Breast epithelium (tissue), 4 donors: ENCODE data around the gene MICU2. TPM values are rescaled to one million over a fixed set of nuclear protein-coding genes. Genes with fewer than 3 reads are reported as not detected.
"Not testable (repeated sequence)": the region's sequence is repeated elsewhere in the genome, so short reads cannot be mapped to it uniquely, and the experiment has no call there.

ENCODE experiments used
- DNase-seq, 2 donors: peaks; one replicate each; pipeline ENCODE4 v3.0.0-alpha.2; 2019; ENCODE audit warnings: low spot score in 2 of 2
- H3K27ac ChIP-seq, 2 donors: fragments of 200-600 bp; sonication (generic) in 1 of 2; one replicate each; pipeline ENCODE4 v1.5.1; 2016 to 2019; ENCODE audit warnings: mild to moderate bottlenecking in 1 of 2
- H3K27me3 ChIP-seq, 2 donors: fragments of 200-600 bp; sonication (generic) in 1 of 2; one replicate each; pipeline versions ENCODE4 v1.5.1 to v1.6.0; 2017 to 2019; ENCODE audit warnings: control low read depth in 1 of 2, mild to moderate bottlenecking in 1 of 2
- H3K36me3 ChIP-seq: fragments of 200-600 bp; one replicate; pipeline ENCODE4 v1.5.1; 2019
- H3K4me1 ChIP-seq, 2 donors: fragments of 200-600 bp; sonication (generic); one replicate each; pipeline ENCODE4 v1.5.1; 2016 to 2019; ENCODE audit warnings: control low read depth in 1 of 2
- H3K4me3 ChIP-seq, 3 donors: fragments of 200-600 bp; sonication (generic); 1 replicate in 2 of 3; 2 replicates in 1 of 3; pipeline ENCODE4 v1.5.1; 2016 to 2019; ENCODE audit warnings: mild to moderate bottlenecking in 3 of 3, moderate library complexity in 2 of 3
- H3K9me3 ChIP-seq, 2 donors: fragments of 200-600 bp; sonication (generic) in 1 of 2; one replicate each; pipeline ENCODE4 v1.5.1; 2016 to 2019; ENCODE audit warnings: control low read depth in 1 of 2
- POLR2A ChIP-seq: fragments of 450-650 bp; IDR thresholded peaks from one replicate; pipeline ENCODE4 v1.6.1; 2016; ENCODE audit warnings: antibody characterized with exemption, mild to moderate bottlenecking, moderate library complexity
- POLR2AphosphoS5 ChIP-seq, 3 donors: sonication (generic); formaldehyde crosslinking; IDR thresholded peaks; one replicate each; pipeline ENCODE4 v1.6.1; 2017; ENCODE audit warnings: antibody characterized with exemption in 3 of 3
- intact Hi-C: fragments of 100-400 bp; cut with DNase I; formaldehyde crosslinking; loops from one replicate; pipeline ENCODE4 v1.15.1; 2023; ENCODE audit warnings: low total_unique reads
- total RNA-seq, 3 donors: library from RNA; depleted of rRNA; stranded (reverse); fragments of >200 nt; gene quantifications; one replicate each; pipeline ENCODE4 v1.1.0, GENCODE V29; 2016
- TF ChIP-seq, protein P1 (sequence below), 3 donors: fragments of 450-650 bp; IDR thresholded peaks; one replicate each; pipeline ENCODE4 v1.5.1; 2016 to 2017; ENCODE audit warnings: antibody characterized with exemption in 3 of 3, mild to moderate bottlenecking in 3 of 3, moderate library complexity in 3 of 3

MICU2 gene
- total RNA-seq, 3 donors from 2014 or later, result 54.1 to 90.9 (median 73.7) TPM

DNA sequence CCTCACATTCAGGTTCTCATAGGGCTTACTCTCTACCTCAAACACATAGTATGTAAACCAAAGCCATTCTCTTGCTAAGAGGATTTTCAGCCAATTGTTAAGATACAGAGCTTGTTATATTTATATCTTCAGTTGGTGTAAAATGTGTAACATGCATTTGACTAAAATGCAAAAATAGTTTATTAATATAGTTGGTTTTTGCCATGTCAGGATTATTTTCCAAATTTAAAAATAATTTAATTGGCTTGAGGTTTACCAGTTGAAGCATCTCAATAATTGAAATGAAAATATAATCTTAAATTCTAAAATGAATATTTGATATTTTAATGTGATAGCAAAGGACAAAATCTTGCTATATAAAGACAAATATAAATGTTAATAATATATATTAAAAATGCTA is 7.2 kb downstream of the MICU2 start:
- TF ChIP-seq, protein P1, sequence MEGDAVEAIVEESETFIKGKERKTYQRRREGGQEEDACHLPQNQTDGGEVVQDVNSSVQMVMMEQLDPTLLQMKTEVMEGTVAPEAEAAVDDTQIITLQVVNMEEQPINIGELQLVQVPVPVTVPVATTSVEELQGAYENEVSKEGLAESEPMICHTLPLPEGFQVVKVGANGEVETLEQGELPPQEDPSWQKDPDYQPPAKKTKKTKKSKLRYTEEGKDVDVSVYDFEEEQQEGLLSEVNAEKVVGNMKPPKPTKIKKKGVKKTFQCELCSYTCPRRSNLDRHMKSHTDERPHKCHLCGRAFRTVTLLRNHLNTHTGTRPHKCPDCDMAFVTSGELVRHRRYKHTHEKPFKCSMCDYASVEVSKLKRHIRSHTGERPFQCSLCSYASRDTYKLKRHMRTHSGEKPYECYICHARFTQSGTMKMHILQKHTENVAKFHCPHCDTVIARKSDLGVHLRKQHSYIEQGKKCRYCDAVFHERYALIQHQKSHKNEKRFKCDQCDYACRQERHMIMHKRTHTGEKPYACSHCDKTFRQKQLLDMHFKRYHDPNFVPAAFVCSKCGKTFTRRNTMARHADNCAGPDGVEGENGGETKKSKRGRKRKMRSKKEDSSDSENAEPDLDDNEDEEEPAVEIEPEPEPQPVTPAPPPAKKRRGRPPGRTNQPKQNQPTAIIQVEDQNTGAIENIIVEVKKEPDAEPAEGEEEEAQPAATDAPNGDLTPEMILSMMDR (IDR thresholded peaks at IDR 0.05), result no peak
- TF ChIP-seq POLR2A (no peak), POLR2AphosphoS5 (IDR thresholded peaks at IDR 0.05) (no peak)
- Histone ChIP-seq H3K27ac (no peak overlapping the region), H3K4me1 (no peaks in the 10 kb centered on the region), H3K4me3 (no peak overlapping the region), H3K27me3 (no peaks in the 10 kb centered on the region), H3K36me3 (no peaks in the 10 kb centered on the region), H3K9me3 (peaks cover 0 to 4% of the 10 kb centered on the region in 2 donors)
- intact Hi-C loops, result no loop called here
- no peak for DNase-seq

DNA sequence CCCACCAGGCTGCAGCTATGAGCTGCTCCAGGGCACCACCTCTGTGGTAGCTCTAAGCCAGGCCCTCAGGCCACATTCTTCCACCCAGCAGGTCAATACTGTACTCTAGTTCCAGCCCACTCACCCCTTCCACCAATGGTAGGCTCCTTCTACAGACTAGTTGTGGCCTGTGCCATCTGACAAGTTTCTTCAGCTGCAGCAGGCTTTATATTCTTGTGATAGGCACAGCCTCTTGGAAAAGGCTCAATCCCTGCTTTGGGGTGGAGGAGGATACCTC is 8.5 kb downstream of the MICU2 start:
- DNase-seq, result no peak
- H3K4me1 ChIP-seq, result no peaks in the 10 kb centered on the region
- intact Hi-C loops, result no loop called here

DNA sequence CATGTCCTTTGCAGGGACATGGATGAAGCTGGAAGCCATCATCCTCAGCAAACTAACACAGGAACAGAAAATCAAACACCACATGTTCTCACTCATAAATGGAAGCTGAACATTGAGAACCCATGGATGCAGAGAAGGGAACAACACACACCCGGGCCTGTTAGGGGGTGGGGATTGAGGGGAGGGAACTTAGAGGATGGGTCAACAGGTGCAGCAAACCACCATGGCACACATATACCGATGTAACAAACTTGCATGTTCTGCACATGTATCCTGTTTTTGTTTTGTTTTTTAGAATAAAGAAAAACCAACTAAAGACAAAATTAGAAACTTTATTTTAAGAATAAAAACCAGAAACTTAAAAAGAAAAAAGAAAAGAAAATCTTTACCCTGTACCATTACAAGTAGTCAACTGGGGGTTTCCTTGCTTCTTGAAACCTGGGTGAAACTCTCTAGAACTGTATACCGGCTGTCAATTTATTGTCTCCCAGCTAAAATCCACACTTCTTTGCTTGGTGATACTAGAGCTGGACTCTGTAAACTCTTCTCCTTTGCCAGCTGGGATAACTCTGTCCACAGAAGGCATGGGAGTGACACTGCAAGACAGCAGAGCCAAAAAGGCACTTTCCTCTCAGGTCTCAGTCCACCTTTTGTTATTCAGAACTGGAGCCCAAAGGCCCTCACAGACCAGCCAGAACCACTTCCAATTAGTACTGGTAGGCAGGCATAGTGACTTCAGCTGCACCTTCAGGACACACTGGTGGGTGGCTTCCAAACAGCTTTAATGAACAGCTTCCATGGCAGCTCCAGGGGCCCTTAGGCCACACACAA is 9.0 kb downstream of the MICU2 start:
- Histone ChIP-seq H3K27me3 (no peaks in the 10 kb centered on the region), H3K9me3 (peaks cover 0 to 4% of the 10 kb centered on the region in 2 donors), H3K36me3 (no peaks in the 10 kb centered on the region), H3K4me1 (no peaks in the 10 kb centered on the region), H3K4me3 (no peak overlapping the region), H3K27ac (no peak overlapping the region)
- no peak for TF ChIP-seq POLR2A
- TF ChIP-seq POLR2AphosphoS5 (IDR thresholded peaks at IDR 0.05), result no peak
- TF ChIP-seq, protein P1 (IDR thresholded peaks at IDR 0.05), result no peak
- intact Hi-C loops, result no loop called here
- no peak for DNase-seq

More for the DNA sequence above, 8.5 kb downstream of the MICU2 start:
- H3K27ac ChIP-seq, result no peak overlapping the region
- peaks cover 0 to 4% of the 10 kb centered on the region in 2 donors for H3K9me3 ChIP-seq
- no peak overlapping the region for H3K4me3 ChIP-seq
- H3K36me3 ChIP-seq, result no peaks in the 10 kb centered on the region
- no peaks in the 10 kb centered on the region for H3K27me3 ChIP-seq
- TF ChIP-seq, protein P1 (IDR thresholded peaks at IDR 0.05), result no peak
- TF ChIP-seq POLR2AphosphoS5 (IDR thresholded peaks at IDR 0.05) (no peak), POLR2A (no peak)

DNA sequence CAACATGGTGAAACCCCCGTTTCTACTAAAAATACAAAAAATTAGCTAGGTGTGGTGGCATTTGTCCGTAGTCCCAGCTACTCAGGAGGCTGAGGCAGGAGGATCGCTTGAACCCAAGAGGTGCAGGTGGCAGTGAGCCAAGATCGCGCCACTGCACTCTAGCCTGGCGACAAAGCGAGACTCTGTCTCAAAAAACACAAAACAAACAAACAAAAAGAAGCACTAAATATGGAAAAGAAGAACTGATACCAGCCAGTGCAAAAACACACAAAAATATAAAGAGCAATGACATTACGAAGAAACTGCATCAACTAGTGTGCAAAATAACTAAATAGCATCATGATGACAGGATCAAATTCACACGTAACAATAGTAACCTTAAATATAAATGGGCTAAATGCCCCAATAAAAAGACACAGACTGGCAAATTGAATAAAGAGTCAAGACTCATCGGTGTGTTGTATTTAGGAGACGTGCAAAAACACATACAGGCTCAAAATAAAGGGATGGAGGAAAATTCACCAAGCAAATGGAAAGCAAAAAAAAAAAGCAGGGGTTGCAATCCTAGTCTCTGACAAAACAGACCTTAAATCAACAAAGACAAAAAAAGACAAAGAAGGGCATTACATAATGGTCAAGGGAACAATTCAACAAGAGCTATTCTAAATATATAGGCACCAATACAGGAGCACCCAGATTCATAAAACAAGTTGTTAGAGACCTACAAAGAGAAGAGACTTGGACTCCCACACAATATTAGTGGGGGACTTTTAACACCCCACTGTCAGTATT is 13.1 kb downstream of the MICU2 start:
- intact Hi-C loops, DNase-seq, H3K4me1 ChIP-seq, H3K27me3 ChIP-seq, H3K4me3 ChIP-seq, H3K36me3 ChIP-seq, H3K27ac ChIP-seq, H3K9me3 ChIP-seq: not testable (repeated sequence)

DNA sequence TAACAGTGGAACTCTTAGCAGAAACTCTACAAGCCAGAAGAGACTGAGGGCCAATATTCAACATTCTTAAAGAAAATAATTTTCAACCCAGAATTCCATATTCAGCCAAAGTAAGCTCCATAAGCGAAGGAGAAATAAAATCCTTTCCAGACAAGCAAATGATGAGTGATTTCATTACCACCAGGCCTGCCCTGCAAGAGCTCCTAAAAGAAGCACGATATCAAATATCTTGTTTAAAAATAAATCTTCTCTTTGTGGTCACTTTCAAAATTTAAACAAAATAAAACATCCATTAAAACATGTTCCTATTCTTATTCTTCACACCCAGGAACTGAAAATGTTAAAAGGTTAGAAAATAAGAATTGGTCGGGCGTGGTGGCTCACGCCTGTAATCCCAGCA is 13.7 kb downstream of the MICU2 start:
- peaks cover 2% of the 10 kb centered on the region for H3K36me3 ChIP-seq
- H3K4me1 ChIP-seq, result no peaks in the 10 kb centered on the region
- H3K27me3 ChIP-seq, result no peaks in the 10 kb centered on the region
- no peak overlapping the region for H3K27ac ChIP-seq
- no peak overlapping the region for H3K4me3 ChIP-seq
- H3K9me3 ChIP-seq, result peaks cover 0 to 4% of the 10 kb centered on the region in 2 donors
- DNase-seq, result no peak
- TF ChIP-seq POLR2A, result no peak
- no peak for TF ChIP-seq POLR2AphosphoS5 (IDR thresholded peaks at IDR 0.05)
- TF ChIP-seq, protein P1 (IDR thresholded peaks at IDR 0.05), result no peak
- intact Hi-C loops, result no loop called here

DNA sequence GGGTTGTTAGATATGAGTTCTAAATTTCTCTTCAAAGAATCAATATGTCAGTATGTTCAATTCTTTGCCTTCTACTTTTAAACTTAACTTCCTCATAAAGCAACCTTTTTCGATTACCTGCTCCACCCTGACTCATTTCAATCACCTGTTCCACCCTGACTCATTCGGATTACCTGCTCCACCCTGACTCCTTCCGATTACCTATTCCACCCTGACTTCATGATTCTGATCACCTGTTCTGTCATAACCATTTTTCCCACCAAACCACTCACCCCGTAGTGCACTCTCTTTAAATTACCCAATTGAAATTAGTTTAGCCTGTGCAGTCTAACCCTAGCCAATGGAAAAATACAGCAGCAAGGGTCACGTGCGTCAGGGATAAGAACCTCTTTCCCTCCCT is 14.5 kb downstream of the MICU2 start:
- not testable (repeated sequence) for H3K27ac ChIP-seq, H3K36me3 ChIP-seq, H3K4me3 ChIP-seq, H3K4me1 ChIP-seq, H3K9me3 ChIP-seq, H3K27me3 ChIP-seq, DNase-seq
- intact Hi-C loops, result loop anchor here (1.0 kb wide), 1 partner anchor 17 kb away; no protein-coding TSS in a partner anchor

DNA sequence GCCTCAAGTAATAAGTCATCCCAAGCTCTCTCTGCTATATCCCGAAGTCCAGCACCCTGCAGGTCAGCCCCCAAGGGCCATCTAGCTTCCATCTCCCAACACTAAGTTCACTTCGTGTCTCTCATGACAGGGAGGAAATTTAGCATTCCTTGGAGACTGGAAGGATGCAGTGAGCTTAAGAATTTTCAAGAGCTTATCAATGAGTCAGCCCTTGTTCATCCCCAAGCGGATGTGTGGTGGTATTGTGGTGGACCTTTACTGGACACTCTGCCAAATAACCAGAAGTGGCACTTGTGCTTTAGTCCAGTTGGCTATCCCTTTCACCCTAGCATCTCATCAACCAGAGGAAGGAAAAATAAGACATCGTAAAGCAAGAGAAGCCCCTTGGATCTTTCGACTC is 15.6 kb downstream of the MICU2 start:
- H3K27me3 ChIP-seq, H3K36me3 ChIP-seq, H3K4me1 ChIP-seq, H3K9me3 ChIP-seq, H3K4me3 ChIP-seq, intact Hi-C loops, H3K27ac ChIP-seq, DNase-seq: not testable (repeated sequence)
